NCI-H82 (cell line): ENCODE results near the gene OSBPL10.
A peak's percentile ranks its signal among the peaks of the same experiment; 100 is the strongest.

ENCODE experiments used
- DNase-seq: peaks from one replicate; lab custom pipeline; 2025; lab: John Stamatoyannopoulos, UW

The OSBPL10 gene

DNA sequence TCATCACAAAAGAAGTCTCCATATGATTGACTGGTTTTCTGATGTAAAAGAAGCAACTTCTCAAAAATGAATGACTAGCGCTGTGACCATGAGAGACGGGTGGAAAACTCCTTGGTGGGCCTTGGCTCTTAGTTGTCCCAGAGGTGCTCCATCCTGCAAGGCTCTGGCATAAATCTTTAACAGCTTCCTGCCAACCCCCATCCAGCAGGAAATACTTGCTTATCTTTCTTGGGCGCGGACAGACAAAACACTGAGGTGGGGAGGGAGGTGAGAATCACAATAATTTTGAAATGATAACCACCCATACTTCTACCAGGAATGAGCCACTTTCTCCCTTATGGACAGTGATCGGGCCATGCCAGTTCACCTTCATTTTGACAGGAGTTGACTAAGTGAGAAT is 319.8 kb downstream of the OSBPL10 start:
- DNase-seq: no peak

- DNase-seq: no peak
Measured at GRCh38 chr3:31659246-31659645, 321.8 kb downstream of the OSBPL10 start.

DNA sequence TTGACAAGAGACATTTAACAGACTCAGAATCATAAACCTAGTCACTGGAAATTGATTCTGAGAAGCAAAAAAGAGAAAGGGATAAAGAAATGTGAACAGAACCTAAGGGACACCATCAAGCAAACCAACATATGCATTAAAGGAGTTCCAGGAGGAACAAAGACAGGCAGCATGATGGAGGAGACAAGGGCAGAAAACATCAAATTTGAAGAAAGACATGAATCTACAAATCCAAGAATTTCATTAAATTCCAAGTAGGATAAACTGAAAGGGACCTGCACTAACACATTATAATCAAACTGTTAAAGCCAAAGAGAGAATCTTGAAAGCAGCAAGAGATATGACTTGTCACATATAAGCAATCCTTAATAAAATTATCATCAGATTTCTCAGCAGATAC is 326.1 kb downstream of the OSBPL10 start:
- no peak for DNase-seq

- no peak for DNase-seq
Measured at GRCh38 chr3:31653464-31653863, 327.6 kb downstream of the OSBPL10 start.

GRCh38 chr3:31652296-31652695 is 328.8 kb downstream of the OSBPL10 start:
- no peak for DNase-seq

GRCh38 chr3:31648286-31648968 is 332.6 kb downstream of the OSBPL10 start:
- DNase-seq: no peak

- no peak for DNase-seq
Measured at GRCh38 chr3:31645256-31645655, 335.8 kb downstream of the OSBPL10 start.

GRCh38 chr3:31639828-31640227 is 341.2 kb downstream of the OSBPL10 start:
- DNase-seq: no peak

DNA sequence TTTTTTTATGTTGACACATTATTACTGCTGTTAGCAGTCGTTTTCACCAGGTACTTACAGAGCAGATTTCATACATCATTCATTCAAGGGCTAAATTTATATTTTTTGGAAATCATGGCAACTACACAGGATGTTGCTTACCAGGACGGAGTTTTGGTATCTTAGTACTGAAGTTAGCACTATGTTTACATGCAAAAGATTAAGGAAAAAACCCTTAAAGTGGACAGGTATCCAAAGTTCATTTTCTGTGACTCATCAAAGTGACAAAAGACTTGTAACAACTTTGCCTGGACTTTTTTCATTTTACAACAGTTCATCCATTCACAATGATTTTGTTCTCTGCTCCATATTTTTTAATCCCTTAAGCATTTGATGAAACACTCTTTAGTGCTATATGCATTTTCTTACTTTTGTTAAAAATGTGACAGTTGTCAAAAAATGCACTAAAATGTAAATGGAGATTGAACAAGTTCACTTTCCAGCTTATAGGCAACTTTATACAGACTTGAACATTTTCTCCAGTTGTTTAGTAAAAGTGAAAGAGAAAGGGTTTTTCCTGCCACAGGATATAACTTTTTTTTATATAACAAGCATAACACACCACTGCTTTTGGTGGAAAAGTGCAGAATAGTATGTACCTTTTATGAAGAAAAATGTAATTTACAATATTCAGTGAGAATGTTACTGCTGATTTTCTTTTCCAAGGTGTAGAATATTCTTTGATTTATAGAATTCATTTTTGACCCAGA is 344.2 kb downstream of the OSBPL10 start:
- DNase-seq: no peak

DNA sequence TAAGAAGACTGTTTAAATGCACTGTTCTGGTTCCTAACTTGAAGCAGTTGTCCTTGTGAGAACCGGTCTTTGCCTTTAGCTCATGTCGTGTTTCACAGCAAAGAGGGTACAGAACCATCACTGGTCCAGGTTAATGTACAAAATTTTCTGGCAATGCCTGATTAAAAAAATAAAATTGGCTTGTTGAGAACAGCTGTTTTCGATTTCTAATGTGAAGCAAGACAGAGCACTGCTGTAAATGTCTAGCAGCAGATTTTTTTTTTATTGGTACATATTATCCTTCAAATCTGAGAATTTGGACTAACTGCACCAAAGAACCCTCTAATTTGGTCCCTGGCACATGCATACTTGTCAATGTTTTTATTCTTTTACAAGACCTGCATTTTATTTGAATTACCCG is 345.0 kb downstream of the OSBPL10 start:
- DNase-seq: no peak

DNA sequence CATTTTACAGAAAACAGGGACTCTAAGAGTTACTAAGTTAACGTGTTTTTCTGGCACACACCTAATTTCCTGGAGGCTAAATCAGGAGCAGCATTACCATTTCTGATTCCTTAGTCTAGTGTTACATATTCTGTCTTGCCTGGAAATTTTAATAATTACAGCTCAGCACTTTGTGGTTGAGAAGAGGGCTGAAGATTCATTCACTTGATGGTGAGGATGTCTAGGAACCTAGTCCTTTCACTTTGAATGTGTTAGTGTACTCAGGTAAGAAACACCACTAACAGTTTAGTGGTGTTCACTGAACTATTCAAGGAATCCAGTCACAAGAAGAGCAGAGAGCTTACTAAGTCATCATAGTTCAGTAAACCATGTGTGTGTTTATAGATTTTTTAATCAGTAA is 345.5 kb downstream of the OSBPL10 start:
- no peak for DNase-seq

- no peak for DNase-seq
Measured at GRCh38 chr3:31634476-31634875, 346.6 kb downstream of the OSBPL10 start.

DNA sequence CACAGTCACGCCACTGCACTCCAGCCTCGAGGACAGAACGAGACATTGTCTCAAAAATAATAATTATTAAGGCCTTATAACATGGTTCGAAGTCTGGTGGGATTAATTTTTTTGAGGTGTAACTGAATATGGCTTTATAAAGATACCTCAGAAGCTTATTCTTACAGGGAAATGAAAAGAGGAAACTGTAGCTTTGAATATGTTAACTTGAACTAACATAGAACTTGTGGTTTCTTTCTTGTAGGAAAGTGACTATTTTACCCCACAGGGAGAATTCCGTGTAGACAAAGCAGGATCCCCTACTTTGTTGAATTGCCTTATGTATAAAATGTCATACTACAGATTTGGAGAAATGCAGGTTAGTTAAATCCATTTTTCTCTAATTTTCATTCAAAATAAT is 352.0 kb downstream of the OSBPL10 start:
- DNase-seq: no peak

- no peak for DNase-seq
Measured at GRCh38 chr3:31625358-31625757, 355.7 kb downstream of the OSBPL10 start.

DNA sequence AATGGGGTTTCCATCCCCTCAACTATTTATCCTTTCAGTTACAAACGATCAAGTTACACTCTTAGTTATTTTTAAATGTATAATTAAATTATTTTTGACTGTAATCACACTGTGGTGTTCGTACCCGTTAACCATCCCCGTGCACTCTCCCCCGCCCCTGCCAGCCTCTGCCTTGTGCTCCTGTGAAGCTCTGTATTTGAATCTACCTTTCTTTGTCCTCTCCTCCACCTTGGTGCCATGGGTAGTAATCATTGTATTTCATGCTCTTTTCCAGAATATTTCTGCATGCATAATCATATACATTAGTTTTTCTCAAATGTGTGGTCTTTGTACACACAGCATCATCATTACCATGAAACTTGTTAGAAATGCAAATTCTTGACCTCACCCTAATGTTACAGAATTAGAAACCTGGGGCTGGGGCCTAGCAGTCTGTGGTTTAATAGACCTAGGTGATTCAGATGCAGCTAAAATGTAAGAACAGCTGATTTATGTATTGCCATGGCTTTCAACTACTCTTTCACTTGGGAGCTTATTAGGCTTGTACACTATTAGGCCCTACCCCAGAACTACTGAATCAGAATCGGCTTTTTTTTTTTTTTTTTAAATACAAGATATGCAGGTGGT is 356.9 kb downstream of the OSBPL10 start:
- DNase-seq: no peak

DNA sequence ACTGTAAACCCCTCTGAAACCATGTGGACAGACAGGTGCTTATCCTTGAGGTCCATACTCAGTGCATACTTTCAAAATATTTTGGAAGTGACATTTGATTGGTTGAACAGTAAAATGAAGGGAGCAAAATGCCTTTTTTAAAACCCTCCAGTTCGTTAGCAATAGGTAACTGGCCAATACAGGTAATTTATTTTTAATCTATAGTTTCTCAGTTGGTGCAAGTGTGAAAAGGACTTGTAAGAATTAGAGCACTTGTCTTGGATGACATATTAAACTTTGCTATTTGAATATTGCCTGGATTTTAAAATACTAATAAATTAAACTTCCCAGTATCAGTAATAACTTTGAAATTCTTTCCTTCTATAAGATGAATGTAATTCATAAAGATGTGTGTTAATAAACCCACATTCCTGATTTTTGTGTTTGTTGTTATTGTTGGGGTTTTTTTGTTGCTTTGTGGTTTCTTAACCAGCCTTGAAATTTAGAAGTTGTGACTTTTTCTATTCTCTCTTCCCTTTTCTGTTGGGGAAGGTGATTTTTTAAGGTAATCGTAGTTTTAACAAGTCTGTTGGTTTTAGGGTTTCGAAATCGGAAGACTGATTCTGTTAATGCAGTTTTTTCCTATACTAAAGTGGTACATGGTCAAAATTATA is 358.3 kb downstream of the OSBPL10 start:
- DNase-seq: no peak

GRCh38 chr3:31621314-31621713 is 359.7 kb downstream of the OSBPL10 start:
- DNase-seq: no peak

DNA sequence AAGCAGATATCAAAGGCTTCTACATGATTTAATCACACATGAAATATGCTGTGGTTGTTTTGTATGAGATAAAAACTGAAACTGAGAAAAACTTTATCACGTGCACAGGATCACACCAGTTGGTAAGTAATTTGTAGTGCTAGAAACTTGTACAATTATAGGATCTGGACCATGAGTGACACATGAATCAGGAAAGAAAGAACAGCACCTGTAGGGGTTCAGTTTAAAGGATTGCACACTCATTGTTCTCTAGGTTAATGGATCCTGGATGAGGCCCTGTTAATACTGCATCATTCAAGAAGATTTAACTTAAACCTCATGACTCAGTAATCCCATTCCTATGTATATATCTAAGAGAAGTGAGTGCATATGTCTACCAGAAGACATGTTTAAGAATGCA is 360.4 kb downstream of the OSBPL10 start:
- DNase-seq: peak; percentile 25

DNA sequence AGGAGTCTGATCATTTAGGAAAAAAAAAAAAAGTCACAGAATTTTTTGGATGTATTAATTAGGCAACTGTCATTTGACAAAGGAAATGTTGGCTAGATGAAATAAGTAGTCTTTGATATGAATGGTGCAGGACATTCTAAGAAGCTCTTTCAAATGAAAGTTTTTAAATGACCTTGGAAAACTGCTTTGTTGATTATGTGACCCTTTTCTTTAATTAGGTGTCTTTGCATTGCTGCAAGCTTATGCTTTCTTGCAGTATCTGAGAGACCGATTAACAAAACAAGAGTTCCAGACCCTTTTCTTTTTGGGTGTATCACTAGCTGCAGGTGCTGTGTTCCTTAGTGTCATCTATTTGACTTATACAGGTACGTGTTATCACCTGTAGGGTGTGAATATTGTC is 364.4 kb downstream of the OSBPL10 start:
- no peak for DNase-seq

DNA sequence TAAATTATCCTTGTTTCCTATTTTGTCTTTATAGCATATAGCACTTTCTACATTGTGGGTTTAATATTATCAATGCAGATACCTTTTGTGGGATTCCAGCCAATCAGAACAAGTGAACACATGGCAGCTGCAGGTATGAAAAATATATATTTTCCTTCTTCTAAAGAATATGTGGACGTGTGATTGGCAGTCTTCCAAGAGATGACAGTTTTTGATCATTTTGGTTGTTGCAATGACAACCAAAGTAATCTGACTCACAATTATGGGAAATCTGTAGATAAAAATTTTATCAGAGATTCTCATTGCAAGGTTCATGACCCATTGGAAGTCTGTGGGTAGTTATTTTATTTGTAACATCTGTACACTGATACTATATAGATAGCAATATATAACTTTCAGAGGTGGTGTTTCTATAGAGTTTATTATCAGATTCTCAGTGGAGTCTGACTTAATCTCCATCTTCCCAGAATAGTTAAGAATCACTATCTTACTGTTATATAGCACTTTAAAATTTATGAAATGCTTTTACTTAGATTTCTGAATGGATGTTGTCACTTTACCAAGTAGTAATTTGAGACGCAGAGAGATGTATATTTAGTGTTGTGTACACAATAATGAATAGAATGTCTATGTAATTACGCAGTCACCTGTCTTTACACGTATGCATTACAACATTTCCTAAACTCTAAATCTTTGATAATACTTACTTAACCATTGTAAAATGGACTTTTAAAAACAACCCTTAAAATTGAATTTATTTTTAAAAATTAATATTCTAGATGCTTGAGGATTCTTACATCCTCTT is 365.8 kb downstream of the OSBPL10 start:
- no peak for DNase-seq

GRCh38 chr3:31614162-31614921 is 366.7 kb downstream of the OSBPL10 start:
- DNase-seq: no peak
